Kidney (tissue), 14 donors: ENCODE data around the gene MPRIP. TPM values are rescaled to one million over a fixed set of nuclear protein-coding genes. Genes with fewer than 3 reads are reported as not detected.

Experiments used
- DNase-seq, 5 donors: peaks; one replicate each; pipeline ENCODE4 v3.0.0-alpha.2; 2013 to 2020
- FAIRE-seq: peaks from 2 replicates; lab custom pipeline; 2012; peaks lifted over from hg19 to GRCh38; lab: Jason Lieb, UNC
- H3K27ac ChIP-seq, 2 donors: one replicate each; pipeline ENCODE4 v1.7.0; 2013; ENCODE audit warnings: low read depth in 2 of 2, low read length in 2 of 2, inconsistent platforms in 1 of 2
- H3K27me3 ChIP-seq: one replicate; pipeline ENCODE4 v1.7.1; 2013; ENCODE audit warnings: low read length, inconsistent platforms; ENCODE audit not compliant: control insufficient read depth, insufficient read depth
- H3K36me3 ChIP-seq, 3 donors: one replicate each; pipeline versions ENCODE4 v1.7.0 to v1.7.1; 2013; ENCODE audit warnings: low read length in 3 of 3, control low read depth in 1 of 3, inconsistent platforms in 1 of 3; ENCODE audit not compliant: insufficient read depth in 3 of 3, control insufficient read depth in 2 of 3
- H3K4me1 ChIP-seq, 3 donors: one replicate each; pipeline versions ENCODE4 v1.7.0 to v1.7.1; 2013; ENCODE audit warnings: low read length in 3 of 3, inconsistent platforms in 1 of 3, low read depth in 1 of 3; ENCODE audit not compliant: control insufficient read depth in 2 of 3, insufficient read depth in 2 of 3
- H3K4me3 ChIP-seq, 3 donors: one replicate each; pipeline versions ENCODE4 v1.7.0 to v1.8.1; 2013; ENCODE audit warnings: low read length in 3 of 3, control low read depth in 1 of 3, inconsistent platforms in 1 of 3
- H3K9ac ChIP-seq, 3 donors: one replicate each; pipeline versions ENCODE4 v1.7.0 to v1.7.1; 2013; ENCODE audit warnings: low read length in 3 of 3, control low read depth in 1 of 3, inconsistent platforms in 1 of 3
- H3K9me3 ChIP-seq, 3 donors: one replicate each; pipeline versions ENCODE4 v1.7.0 to v1.7.1; 2013; ENCODE audit warnings: low read length in 3 of 3, control low read depth in 1 of 3, inconsistent platforms in 1 of 3; ENCODE audit not compliant: control insufficient read depth in 2 of 3, insufficient read depth in 1 of 3
- CTCF ChIP-seq: IDR thresholded peaks from 3 replicates; pipeline ENCODE4 v1.5.1; 2012; ENCODE audit warnings: mild to moderate bottlenecking, moderate library complexity, borderline replicate concordance; ENCODE audit not compliant: insufficient read depth; ENCODE audit errors: extremely low read depth
- intact Hi-C: fragments of 100-400 bp; cut with DNase I; formaldehyde crosslinking; loops from one replicate; pipeline ENCODE4 v1.11.1; 2022
- polyA plus RNA-seq: library from polyadenylated mRNA; stranded (reverse); fragments of 350-450 nt; fragmentation: Illumina TruSeq; extraction: RNeasy Lipid Tissue Mini Kit (QIAGEN cat#74804); gene quantifications from one replicate; pipeline ENCODE4 v1.2.3, GENCODE V29; 2014; ENCODE audit warnings: low read depth, low replicate concordance; ENCODE audit not compliant: insufficient read depth
- total RNA-seq: library from RNA; stranded (reverse); fragmentation: NEBNext Ultra II Directional; extraction: Animal tissue kit (Norgen Biotek cat#: 25700); gene quantifications from one replicate; pipeline ENCODE4 v1.2.1, GENCODE V29; 2021
- donor health status: control.
- donor health status: control.
- donor health status: control.
- donor health status: control.
- donor health status: control.
- donor health status: DM: yes; HTN: yes; CAD: no.
- donor health status: Normal renal cell carcinoma (clear cell type).

Gene MPRIP
- total and polyA plus RNA-seq, 2 donors from 2014 or later: 120 to 250 TPM

- FAIRE-seq: no peak
- Histone ChIP-seq H3K4me3 (no peak overlapping the region), H3K27me3 (no peaks in the 10 kb centered on the region), H3K27ac (no peak overlapping the region), H3K9me3 (no peaks in the 10 kb centered on the region), H3K9ac (no peak overlapping the region), H3K4me1 (peaks cover 0 to 64% (median 59%) of the 10 kb centered on the region in 3 donors), H3K36me3 (no peaks in the 10 kb centered on the region)
- peak in 1 of 5 donors; percentile 26 for DNase-seq
- TF ChIP-seq CTCF: no peak
- intact Hi-C loops: no loop called here
Observed at GRCh38 chr17:17058304-17058703, 16.0 kb downstream of the MPRIP start.

GRCh38 chr17:17059301-17059890 lies 17.1 kb downstream of the MPRIP start:
- FAIRE-seq (no peak), DNase-seq (peak in 1 of 5 donors; percentile 8)
- H3K9ac ChIP-seq: no peak overlapping the region
- no peak overlapping the region for H3K4me3 ChIP-seq
- H3K4me1 ChIP-seq: peaks cover 0 to 62% (median 62%) of the 10 kb centered on the region in 3 donors
- H3K9me3 ChIP-seq: no peaks in the 10 kb centered on the region
- intact Hi-C loops: no loop called here
- H3K27me3 ChIP-seq: no peaks in the 10 kb centered on the region
- no peak for TF ChIP-seq CTCF
- H3K27ac ChIP-seq: no peak overlapping the region
- no peaks in the 10 kb centered on the region for H3K36me3 ChIP-seq

- FAIRE-seq (no peak), DNase-seq (peak in 1 of 5 donors; percentile 23)
- no peak overlapping the region for H3K9ac ChIP-seq
- intact Hi-C loops: no loop called here
- no peaks in the 10 kb centered on the region for H3K9me3 ChIP-seq
- H3K4me3 ChIP-seq: no peak overlapping the region
- H3K27ac ChIP-seq: no peak overlapping the region
- H3K27me3 ChIP-seq: no peaks in the 10 kb centered on the region
- no peak for TF ChIP-seq CTCF
- H3K4me1 ChIP-seq: peaks cover 0 to 60% (median 59%) of the 10 kb centered on the region in 3 donors
- H3K36me3 ChIP-seq: no peaks in the 10 kb centered on the region
Observed at GRCh38 chr17:17060001-17060922, 18.0 kb downstream of the MPRIP start.
